ENCODE results near the gene OPRL1.
A peak's percentile ranks its signal among the peaks of the same experiment; 100 is the strongest.

OPRL1 gene

GRCh38 chr20:64039293-64040160 is 40.4 kb upstream of the OPRL1 start:
- Mint-ChIP-seq H3K9me3 (no peaks in the 10 kb centered on the region), H3K27me3 (no peaks in the 10 kb centered on the region), H3K36me3 (ENCODE audit: low read depth) (no peaks in the 10 kb centered on the region), H3K4me1 (ENCODE audit: low read depth) (peaks cover 53% of the 10 kb centered on the region), H3K27ac (no peak overlapping the region), H3K4me3 (peak overlapping the region; percentile 45)

- no peaks in the 10 kb centered on the region for H3K27me3 Mint-ChIP-seq
- H3K4me3 Mint-ChIP-seq, result no peak overlapping the region
- no peaks in the 10 kb centered on the region for H3K9me3 Mint-ChIP-seq
- no peak overlapping the region for H3K27ac Mint-ChIP-seq
- H3K4me1 Mint-ChIP-seq (ENCODE audit: low read depth), result peaks cover 44% of the 10 kb centered on the region
- no peaks in the 10 kb centered on the region for H3K36me3 Mint-ChIP-seq (ENCODE audit: low read depth)
These were observed 39.4 kb upstream of the OPRL1 start for GRCh38 chr20:64040231-64041039.

GRCh38 chr20:64041040-64041780 is 38.7 kb upstream of the OPRL1 start:
- Mint-ChIP-seq H3K27me3 (peaks cover 2% of the 10 kb centered on the region), H3K4me3 (peak overlapping the region; percentile 79), H3K4me1 (ENCODE audit: low read depth) (peaks cover 41% of the 10 kb centered on the region), H3K27ac (no peak overlapping the region), H3K9me3 (no peaks in the 10 kb centered on the region), H3K36me3 (ENCODE audit: low read depth) (no peaks in the 10 kb centered on the region)

GRCh38 chr20:64041781-64042053 is 38.2 kb upstream of the OPRL1 start:
- peaks cover 8% of the 10 kb centered on the region for H3K27me3 Mint-ChIP-seq
- H3K27ac Mint-ChIP-seq, result peak overlapping the region; percentile 85
- no peaks in the 10 kb centered on the region for H3K9me3 Mint-ChIP-seq
- H3K4me3 Mint-ChIP-seq, result peak overlapping the region; percentile 79
- H3K36me3 Mint-ChIP-seq (ENCODE audit: low read depth), result no peaks in the 10 kb centered on the region
- peaks cover 41% of the 10 kb centered on the region for H3K4me1 Mint-ChIP-seq (ENCODE audit: low read depth)

- peaks cover 13% of the 10 kb centered on the region for H3K27me3 Mint-ChIP-seq
- H3K27ac Mint-ChIP-seq, result peak overlapping the region; percentile 85
- H3K4me1 Mint-ChIP-seq (ENCODE audit: low read depth), result peaks cover 37% of the 10 kb centered on the region
- peak overlapping the region; percentile 79 for H3K4me3 Mint-ChIP-seq
- H3K9me3 Mint-ChIP-seq, result no peaks in the 10 kb centered on the region
- H3K36me3 Mint-ChIP-seq (ENCODE audit: low read depth), result no peaks in the 10 kb centered on the region
These were observed 37.7 kb upstream of the OPRL1 start for GRCh38 chr20:64042054-64042781.

GRCh38 chr20:64043768-64044167 is 36.1 kb upstream of the OPRL1 start:
- peak overlapping the region; percentile 31 for H3K27ac Mint-ChIP-seq
- peaks cover 30% of the 10 kb centered on the region for H3K4me1 Mint-ChIP-seq (ENCODE audit: low read depth)
- no peaks in the 10 kb centered on the region for H3K9me3 Mint-ChIP-seq
- H3K27me3 Mint-ChIP-seq, result peaks cover 16% of the 10 kb centered on the region
- no peak overlapping the region for H3K4me3 Mint-ChIP-seq
- H3K36me3 Mint-ChIP-seq (ENCODE audit: low read depth), result no peaks in the 10 kb centered on the region

- H3K27ac Mint-ChIP-seq, result no peak overlapping the region
- H3K27me3 Mint-ChIP-seq, result peaks cover 16% of the 10 kb centered on the region
- no peak overlapping the region for H3K4me3 Mint-ChIP-seq
- peaks cover 27% of the 10 kb centered on the region for H3K4me1 Mint-ChIP-seq (ENCODE audit: low read depth)
- H3K36me3 Mint-ChIP-seq (ENCODE audit: low read depth), result no peaks in the 10 kb centered on the region
- no peaks in the 10 kb centered on the region for H3K9me3 Mint-ChIP-seq
These were observed 35.2 kb upstream of the OPRL1 start for GRCh38 chr20:64044484-64045247.

- no peak overlapping the region for H3K27ac Mint-ChIP-seq
- peaks cover 18% of the 10 kb centered on the region for H3K4me1 Mint-ChIP-seq (ENCODE audit: low read depth)
- no peaks in the 10 kb centered on the region for H3K9me3 Mint-ChIP-seq
- peaks cover 17% of the 10 kb centered on the region for H3K27me3 Mint-ChIP-seq
- H3K4me3 Mint-ChIP-seq, result no peak overlapping the region
- H3K36me3 Mint-ChIP-seq (ENCODE audit: low read depth), result no peaks in the 10 kb centered on the region
These were observed 34.4 kb upstream of the OPRL1 start for GRCh38 chr20:64045346-64046011.

GRCh38 chr20:64047046-64047389 is 32.9 kb upstream of the OPRL1 start:
- no peak overlapping the region for H3K27ac Mint-ChIP-seq

GRCh38 chr20:64047968-64048401 is 31.9 kb upstream of the OPRL1 start:
- H3K27me3 Mint-ChIP-seq, result peaks cover 29% of the 10 kb centered on the region
- H3K27ac Mint-ChIP-seq, result no peak overlapping the region
- peaks cover 11% of the 10 kb centered on the region for H3K4me1 Mint-ChIP-seq (ENCODE audit: low read depth)
- H3K4me3 Mint-ChIP-seq, result no peak overlapping the region
- H3K9me3 Mint-ChIP-seq, result no peaks in the 10 kb centered on the region
- H3K36me3 Mint-ChIP-seq (ENCODE audit: low read depth), result no peaks in the 10 kb centered on the region

More at GRCh38 chr20:64047046-64047389, 32.9 kb upstream of the OPRL1 start:
- Mint-ChIP-seq H3K27me3 (peaks cover 29% of the 10 kb centered on the region), H3K4me1 (ENCODE audit: low read depth) (peaks cover 11% of the 10 kb centered on the region), H3K4me3 (no peak overlapping the region), H3K9me3 (no peaks in the 10 kb centered on the region), H3K36me3 (ENCODE audit: low read depth) (no peaks in the 10 kb centered on the region)

GRCh38 chr20:64048402-64049044 is 31.4 kb upstream of the OPRL1 start:
- no peak overlapping the region for H3K4me3 Mint-ChIP-seq
- H3K9me3 Mint-ChIP-seq, result no peaks in the 10 kb centered on the region
- H3K27me3 Mint-ChIP-seq, result peaks cover 29% of the 10 kb centered on the region
- H3K27ac Mint-ChIP-seq, result no peak overlapping the region
- H3K4me1 Mint-ChIP-seq (ENCODE audit: low read depth), result peaks cover 11% of the 10 kb centered on the region
- H3K36me3 Mint-ChIP-seq (ENCODE audit: low read depth), result no peaks in the 10 kb centered on the region

- Mint-ChIP-seq H3K4me3 (no peak within 1 kb of the TSS), H3K36me3 (ENCODE audit: low read depth) (no peaks in the 10 kb centered on the region), H3K4me1 (ENCODE audit: low read depth) (peaks cover 11% of the 10 kb centered on the region), H3K27ac (no peak within 1 kb of the TSS), H3K27me3 (peaks cover 29% of the 10 kb centered on the region), H3K9me3 (no peaks in the 10 kb centered on the region)
These were observed 30.6 kb upstream of the OPRL1 start, which contains the start of gene SOX18 for GRCh38 chr20:64049060-64049877. Gene SOX18 (minus strand): TSS chr20:64049639. CDS start chr20:64049516, 123 bp downstream.

Data from stimulated activated naive CD8-positive, alpha-beta T cell treated with anti-CD3 and anti-CD28 coated beads, Interleukin-15, Interleukin-2, amounts not matched to agents 100 ng/mL and 50 ng/mL, for 24 hours (primary cell).